Measurements from ENCODE around the gene ALKBH2.

ALKBH2 gene

GRCh38 chr12:109114644-109115043, 21.4 kb upstream of the ALKBH2 start:
- ATAC-seq = no peak
- TF ChIP-seq ISL1 (CRISPR knock-in tag; IDR thresholded peaks at IDR 0.05) (no peak), CSDC2 (CRISPR knock-in tag; IDR thresholded peaks at IDR 0.05) (no peak), TOX (CRISPR knock-in tag; IDR thresholded peaks at IDR 0.05; ENCODE audit: borderline replicate concordance) (no peak), TSHZ2 (CRISPR knock-in tag; IDR thresholded peaks at IDR 0.05) (no peak), RARB (CRISPR knock-in tag; IDR thresholded peaks at IDR 0.05) (no peak), PPARA (CRISPR knock-in tag; IDR thresholded peaks at IDR 0.05; ENCODE audit: borderline replicate concordance) (no peak), ZNF565 (CRISPR knock-in tag; conservative IDR thresholded peaks at IDR 0.05; ENCODE audit: low read depth) (no peak), TCF4 (CRISPR knock-in tag; IDR thresholded peaks at IDR 0.05; ENCODE audit: borderline replicate concordance) (no peak), OSR1 (CRISPR knock-in tag; IDR thresholded peaks at IDR 0.05) (no peak), CSRNP3 (CRISPR knock-in tag; IDR thresholded peaks at IDR 0.05) (no peak), ZFP30 (CRISPR knock-in tag; IDR thresholded peaks at IDR 0.05) (no peak), ZNF70 (CRISPR knock-in tag; IDR thresholded peaks at IDR 0.05) (no peak)

GRCh38 chr12:109113661-109114321, 20.5 kb upstream of the ALKBH2 start:
- TF ChIP-seq ZFP30 (CRISPR knock-in tag; IDR thresholded peaks at IDR 0.05) (no peak), SNAI2 (CRISPR knock-in tag; IDR thresholded peaks at IDR 0.05) (no peak), CSRNP3 (CRISPR knock-in tag; IDR thresholded peaks at IDR 0.05) (no peak), BACH2 (CRISPR knock-in tag; IDR thresholded peaks at IDR 0.05; ENCODE audit: borderline replicate concordance) (no peak), ESRRG (CRISPR knock-in tag; IDR thresholded peaks at IDR 0.05) (no peak), PPARA (CRISPR knock-in tag; IDR thresholded peaks at IDR 0.05; ENCODE audit: borderline replicate concordance) (no peak), ISL1 (CRISPR knock-in tag; IDR thresholded peaks at IDR 0.05) (no peak), RARB (CRISPR knock-in tag; IDR thresholded peaks at IDR 0.05) (no peak), ZNF70 (CRISPR knock-in tag; IDR thresholded peaks at IDR 0.05) (no peak), CREB5 (CRISPR knock-in tag; IDR thresholded peaks at IDR 0.05; ENCODE audit: low read depth) (no peak), TSHZ2 (CRISPR knock-in tag; IDR thresholded peaks at IDR 0.05) (no peak)
- no peak for ATAC-seq

GRCh38 chr12:109112720-109113465, 19.6 kb upstream of the ALKBH2 start:
- ATAC-seq = no peak
- TF ChIP-seq ZNF565 (CRISPR knock-in tag; conservative IDR thresholded peaks at IDR 0.05; ENCODE audit: low read depth) (no peak), GLIS3 (CRISPR knock-in tag; IDR thresholded peaks at IDR 0.05) (no peak), PPARA (CRISPR knock-in tag; IDR thresholded peaks at IDR 0.05; ENCODE audit: borderline replicate concordance) (no peak), CSRNP3 (CRISPR knock-in tag; IDR thresholded peaks at IDR 0.05) (no peak), CREB5 (CRISPR knock-in tag; IDR thresholded peaks at IDR 0.05; ENCODE audit: low read depth) (no peak), ARNTL (CRISPR knock-in tag; IDR thresholded peaks at IDR 0.05; ENCODE audit: borderline replicate concordance, low read depth) (no peak), ISL1 (CRISPR knock-in tag; IDR thresholded peaks at IDR 0.05) (no peak), RARB (CRISPR knock-in tag; IDR thresholded peaks at IDR 0.05) (no peak), TCF4 (CRISPR knock-in tag; IDR thresholded peaks at IDR 0.05; ENCODE audit: borderline replicate concordance) (no peak), ZC3H10 (CRISPR knock-in tag; IDR thresholded peaks at IDR 0.05) (no peak), ZFP3 (CRISPR knock-in tag; IDR thresholded peaks at IDR 0.05) (no peak), CSDC2 (CRISPR knock-in tag; IDR thresholded peaks at IDR 0.05) (no peak)
